Mesenchymal stem cell (in vitro differentiated cells and primary cell): ENCODE data around the gene PRICKLE2. TPM values are rescaled to one million over a fixed set of nuclear protein-coding genes. Genes with fewer than 3 reads are reported as not detected.

ENCODE experiments used
- DNase-seq: peaks from one replicate; pipeline ENCODE4 v3.0.0-alpha.2; 2013
- H2AFZ ChIP-seq: one replicate; pipeline ENCODE4 v1.6.1; 2013; ENCODE audit warnings: low read depth, mild to moderate bottlenecking, control low read depth, inconsistent platforms, low read length, moderate library complexity
- H2AK5ac ChIP-seq: 2 replicates; pipeline ENCODE4 v1.6.1; 2013; ENCODE audit warnings: low read length, moderate library complexity, mild to moderate bottlenecking, inconsistent platforms; ENCODE audit not compliant: severe bottlenecking
- H2BK120ac ChIP-seq: one replicate; pipeline ENCODE4 v1.6.1; 2013; ENCODE audit warnings: low read depth, mild to moderate bottlenecking, inconsistent platforms, low read length, moderate library complexity
- H2BK12ac ChIP-seq, 2 experiments: one replicate each; pipeline ENCODE4 v1.6.1; 2013; ENCODE audit warnings: inconsistent platforms in 2 of 2, low read length in 2 of 2, mild to moderate bottlenecking in 2 of 2, moderate library complexity in 2 of 2, control low read depth in 1 of 2
- H2BK15ac ChIP-seq: one replicate; pipeline ENCODE4 v1.6.1; 2013; ENCODE audit warnings: mild to moderate bottlenecking, low read depth, inconsistent platforms; ENCODE audit not compliant: poor library complexity, severe bottlenecking
- H2BK5ac ChIP-seq: 2 replicates; pipeline ENCODE4 v1.6.1; 2013; ENCODE audit warnings: low read depth, mild to moderate bottlenecking, low read length, control low read depth, inconsistent platforms; ENCODE audit not compliant: poor library complexity, severe bottlenecking
- H3K14ac ChIP-seq, 2 experiments: one replicate each; pipeline ENCODE4 v1.6.1; 2013; ENCODE audit warnings: inconsistent platforms in 2 of 2, low read length in 2 of 2, control low read depth in 1 of 2, mild to moderate bottlenecking in 1 of 2, moderate library complexity in 1 of 2
- H3K18ac ChIP-seq, 2 experiments: one replicate each; pipeline ENCODE4 v1.6.1; 2013; ENCODE audit warnings: inconsistent platforms in 2 of 2, low read length in 2 of 2, control low read depth in 1 of 2, low read depth in 1 of 2, mild to moderate bottlenecking in 1 of 2
- H3K23ac ChIP-seq, 2 experiments: one replicate each; pipeline ENCODE4 v1.6.1; 2013; ENCODE audit warnings: inconsistent platforms in 2 of 2, low read length in 2 of 2, mild to moderate bottlenecking in 2 of 2, moderate library complexity in 2 of 2, control low read depth in 1 of 2
- H3K27ac ChIP-seq: 2 replicates; pipeline ENCODE4 v1.5.1; 2013; ENCODE audit warnings: mild to moderate bottlenecking, moderate library complexity, low read length, control low read depth, inconsistent platforms; ENCODE audit not compliant: poor library complexity, severe bottlenecking
- H3K27me3 ChIP-seq, 2 experiments: 2 replicates each; pipeline versions ENCODE4 v1.6.1 to v1.7.0; 2013; ENCODE audit warnings: low read length in 2 of 2, mild to moderate bottlenecking in 2 of 2, moderate library complexity in 2 of 2, control low read depth in 1 of 2, inconsistent platforms in 1 of 2; ENCODE audit not compliant: control insufficient read depth in 1 of 2, insufficient read depth in 1 of 2
- H3K36me3 ChIP-seq, 2 experiments: 2 replicates each; pipeline versions ENCODE4 v1.6.1 to v1.7.0; 2013; ENCODE audit warnings: low read length in 2 of 2, control low read depth in 1 of 2, inconsistent platforms in 1 of 2, low read depth in 1 of 2, mild to moderate bottlenecking in 1 of 2; ENCODE audit not compliant: insufficient read depth in 2 of 2, control insufficient read depth in 1 of 2
- H3K4ac ChIP-seq, 2 experiments: one replicate each; pipeline ENCODE4 v1.6.1; 2013; ENCODE audit warnings: inconsistent platforms in 2 of 2, low read length in 2 of 2, mild to moderate bottlenecking in 2 of 2, moderate library complexity in 2 of 2, control low read depth in 1 of 2, low read depth in 1 of 2
- H3K4me1 ChIP-seq: 2 replicates; pipeline ENCODE4 v1.6.1; 2013; ENCODE audit warnings: low read depth, low read length, control low read depth; ENCODE audit not compliant: control insufficient read depth, insufficient read depth
- H3K4me2 ChIP-seq: 2 replicates; pipeline ENCODE4 v1.6.1; 2013; ENCODE audit warnings: low read length, mild to moderate bottlenecking, inconsistent platforms; ENCODE audit not compliant: poor library complexity, severe bottlenecking
- H3K4me3 ChIP-seq, 2 experiments: 2 replicates each; pipeline versions ENCODE4 v1.5.1 to v1.7.0; 2013; ENCODE audit warnings: low read length in 2 of 2, mild to moderate bottlenecking in 2 of 2, control low read depth in 1 of 2, low read depth in 1 of 2; ENCODE audit not compliant: insufficient read depth in 1 of 2
- H3K79me1 ChIP-seq: replicated peaks from 2 replicates; pipeline ENCODE4 v1.6.1; 2013; ENCODE audit warnings: mild to moderate bottlenecking, control low read depth, low read length, inconsistent platforms; ENCODE audit not compliant: poor library complexity, severe bottlenecking
- H3K9ac ChIP-seq: 2 replicates; pipeline ENCODE4 v1.7.0; 2013; ENCODE audit warnings: mild to moderate bottlenecking, low read length, moderate library complexity
- H3K9me3 ChIP-seq: 2 replicates; pipeline ENCODE4 v1.7.0; 2013; ENCODE audit warnings: mild to moderate bottlenecking, low read length; ENCODE audit not compliant: control insufficient read depth
- H4K8ac ChIP-seq: one replicate; pipeline ENCODE4 v1.6.1; 2013; ENCODE audit warnings: inconsistent platforms, mild to moderate bottlenecking, low read length, moderate library complexity
- H4K91ac ChIP-seq: one replicate; pipeline ENCODE4 v1.6.1; 2013; ENCODE audit warnings: mild to moderate bottlenecking, low read length, inconsistent platforms
- WGBS: methylation state at CpG from one replicate; pipeline ENCODE4 v1.1.7; 2013; ENCODE audit warnings: mixed read lengths; 5-methylcytosine and 5-hydroxymethylcytosine counted together
- polyA plus RNA-seq, 2 experiments: library from polyadenylated mRNA; stranded (reverse); fragments of 200-250 nt; gene quantifications; one replicate each; pipeline ENCODE4 v1.2.3, GENCODE V29; 2013

Gene PRICKLE2
- polyA plus RNA-seq (2013, experiment 1 of 2) = 17.0 TPM
- polyA plus RNA-seq (2013, experiment 2 of 2) = 16.9 TPM

GRCh38 chr3:64224826-64225610, at the start of gene PRICKLE2:
Gene PRICKLE2 (minus strand): TSS chr3:64225466. CDS start chr3:64198927, 26,539 bp downstream.
- WGBS = 57% methylated on average over 13 of the region's 13 CpGs
- Histone ChIP-seq H2BK5ac (peak within 1 kb of the TSS; percentile 4), H2BK12ac (no peak within 1 kb of the TSS), H3K27me3 (no peaks in the 10 kb centered on the region), H2AFZ (no peak within 1 kb of the TSS), H3K4me3 (peak within 1 kb of the TSS; percentile 11 to 83), H3K27ac (peak within 1 kb of the TSS; percentile 65), H3K36me3 (peaks cover 0 to 3% of the 10 kb centered on the region in 2 experiments), H3K79me1 (no peaks in the 10 kb centered on the region), H3K18ac (peak within 1 kb of the TSS; percentile 6 to 59), H3K4me2 (peak within 1 kb of the TSS; percentile 67), H3K9me3 (no peaks in the 10 kb centered on the region), H2BK15ac (no peak within 1 kb of the TSS), H3K4ac (no peak within 1 kb of the TSS), H3K14ac (no peak within 1 kb of the TSS), H4K8ac (no peak within 1 kb of the TSS), H2BK120ac (no peak within 1 kb of the TSS), H3K23ac (no peak within 1 kb of the TSS), H2AK5ac (peak within 1 kb of the TSS; percentile 0), H3K4me1 (peaks cover 14% of the 10 kb centered on the region), H3K9ac (peak within 1 kb of the TSS; percentile 94), H4K91ac (no peak within 1 kb of the TSS)
- peak; percentile 94 for DNase-seq

DNA sequence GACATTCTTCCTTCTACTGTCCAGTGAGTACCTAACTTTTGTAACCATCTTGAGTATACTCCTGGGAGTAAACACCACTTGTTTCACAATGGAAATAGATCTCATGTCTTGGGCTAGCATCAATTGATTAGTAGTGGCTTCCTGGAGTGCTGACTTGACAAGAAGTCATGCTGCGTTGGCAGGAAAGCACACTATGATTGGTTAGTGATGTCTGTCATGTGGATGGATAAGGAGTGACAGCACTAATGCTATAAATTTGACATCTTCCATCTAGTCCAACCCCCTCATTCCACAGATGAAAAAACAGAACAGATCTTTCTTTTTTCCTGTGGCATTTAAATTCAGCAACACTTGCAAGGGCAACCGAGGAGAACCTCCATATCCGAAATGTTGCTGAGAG, 47.6 kb upstream of the PRICKLE2 start:
- no peaks in the 10 kb centered on the region for H3K9me3 ChIP-seq
- peaks cover 4% of the 10 kb centered on the region for H3K4me1 ChIP-seq
- H2BK120ac ChIP-seq = no peak overlapping the region
- H3K36me3 ChIP-seq = no peaks in the 10 kb centered on the region
- no peak overlapping the region for H2AK5ac ChIP-seq
- H2BK15ac ChIP-seq = no peak overlapping the region
- no peak overlapping the region for H2AFZ ChIP-seq
- no peak overlapping the region for H3K4ac ChIP-seq
- no peak overlapping the region for H2BK5ac ChIP-seq
- H2BK12ac ChIP-seq = no peak overlapping the region
- no peak overlapping the region for H3K4me2 ChIP-seq
- H3K27ac ChIP-seq = no peak overlapping the region
- H4K8ac ChIP-seq = no peak overlapping the region
- no peak for DNase-seq
- no peak overlapping the region for H3K23ac ChIP-seq
- no peak overlapping the region for H3K14ac ChIP-seq
- peaks cover 2% of the 10 kb centered on the region for H3K79me1 ChIP-seq
- WGBS = 81% methylated on average over 2 of the region's 3 CpGs
- no peak overlapping the region for H4K91ac ChIP-seq
- H3K18ac ChIP-seq = no peak overlapping the region
- no peak overlapping the region for H3K4me3 ChIP-seq
- no peak overlapping the region for H3K9ac ChIP-seq
- H3K27me3 ChIP-seq = peaks cover 0 to 4% of the 10 kb centered on the region in 2 experiments

DNA sequence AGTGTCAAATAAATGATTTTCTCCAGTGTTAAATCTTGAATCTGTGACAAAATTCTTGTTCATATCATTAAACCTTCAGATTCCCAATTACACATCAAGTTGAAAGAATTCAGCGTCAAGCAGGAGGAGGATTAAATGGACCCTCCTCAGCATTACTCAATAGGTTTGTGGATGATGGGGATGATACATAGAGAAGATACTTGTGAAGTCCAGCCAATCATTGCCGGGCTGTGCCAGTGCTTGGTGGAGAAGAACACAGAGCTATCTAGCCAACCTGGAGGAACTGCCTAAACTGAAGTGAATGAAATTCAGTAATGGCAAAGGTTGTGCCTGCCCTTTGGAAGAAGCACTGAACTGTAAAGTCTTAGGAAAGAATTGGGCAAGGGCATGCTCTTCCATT, 47.0 kb upstream of the PRICKLE2 start:
- no peaks in the 10 kb centered on the region for H3K36me3 ChIP-seq
- no peak overlapping the region for H2BK120ac ChIP-seq
- no peak overlapping the region for H3K27ac ChIP-seq
- H3K4me1 ChIP-seq = peaks cover 4% of the 10 kb centered on the region
- no peak overlapping the region for H4K91ac ChIP-seq
- H4K8ac ChIP-seq = no peak overlapping the region
- no peak overlapping the region for H3K4me3 ChIP-seq
- no peak overlapping the region for H2BK12ac ChIP-seq
- H2AK5ac ChIP-seq = peak overlapping the region; percentile 87
- peaks cover 0 to 4% of the 10 kb centered on the region in 2 experiments for H3K27me3 ChIP-seq
- no peaks in the 10 kb centered on the region for H3K9me3 ChIP-seq
- no peak overlapping the region for H3K4me2 ChIP-seq
- no peak overlapping the region for H3K4ac ChIP-seq
- H2BK5ac ChIP-seq = no peak overlapping the region
- H2BK15ac ChIP-seq = no peak overlapping the region
- H3K23ac ChIP-seq = no peak overlapping the region
- no peak for DNase-seq
- no peak overlapping the region for H3K9ac ChIP-seq
- no peak overlapping the region for H3K18ac ChIP-seq
- 98% methylated on average over 2 of the region's 2 CpGs for WGBS
- H2AFZ ChIP-seq = no peak overlapping the region
- no peak overlapping the region for H3K14ac ChIP-seq
- H3K79me1 ChIP-seq = peaks cover 2% of the 10 kb centered on the region

- Histone ChIP-seq H3K9me3 (no peaks in the 10 kb centered on the region), H4K91ac (no peak overlapping the region), H4K8ac (no peak overlapping the region), H2AFZ (no peak overlapping the region), H3K4me3 (no peak overlapping the region), H3K9ac (no peak overlapping the region), H2BK15ac (no peak overlapping the region), H3K4me1 (peaks cover 4% of the 10 kb centered on the region), H3K14ac (no peak overlapping the region), H2AK5ac (no peak overlapping the region), H3K27me3 (peaks cover 0 to 4% of the 10 kb centered on the region in 2 experiments), H3K4ac (no peak overlapping the region), H3K27ac (no peak overlapping the region), H3K23ac (no peak overlapping the region), H2BK12ac (no peak overlapping the region), H3K18ac (no peak overlapping the region), H3K36me3 (no peaks in the 10 kb centered on the region), H2BK5ac (no peak overlapping the region), H3K4me2 (no peak overlapping the region), H2BK120ac (no peak overlapping the region), H3K79me1 (peaks cover 2% of the 10 kb centered on the region)
- 97% methylated on average over 2 of the region's 2 CpGs for WGBS
- DNase-seq = no peak
These were observed 46.4 kb upstream of the PRICKLE2 start for GRCh38 chr3:64271631-64272030.
